Immature natural killer cell (primary cell): ENCODE results near the gene ZDHHC19. TPM values are rescaled to one million over a fixed set of nuclear protein-coding genes. Genes with fewer than 3 reads are reported as not detected.
"Not testable (repeated sequence)": the region's sequence is repeated elsewhere in the genome, so short reads cannot be mapped to it uniquely, and the experiment has no call there.

Source experiments
- DNase-seq, 3 donors: peaks; one replicate each; pipeline ENCODE4 v3.0.0; 2022; ENCODE audit warnings: mixed read lengths in 1 of 3
- H3K27ac Mint-ChIP-seq, 6 donors: one replicate each; pipeline ENCODE4 v1.8.0; 2020; ENCODE audit warnings: mixed read lengths in 6 of 6, mild to moderate bottlenecking in 5 of 6, inconsistent platforms in 4 of 6, moderate library complexity in 3 of 6
- H3K27me3 Mint-ChIP-seq, 3 donors: one replicate each; pipeline ENCODE4 v1.8.0; 2020 to 2021; ENCODE audit warnings: low read depth in 3 of 3, mild to moderate bottlenecking in 3 of 3, mixed read lengths in 3 of 3, moderate library complexity in 3 of 3, inconsistent platforms in 1 of 3
- H3K36me3 Mint-ChIP-seq, 3 donors: one replicate each; pipeline ENCODE4 v1.8.0; 2020; ENCODE audit warnings: mixed read lengths in 3 of 3, inconsistent platforms in 2 of 3, mild to moderate bottlenecking in 2 of 3
- H3K4me1 Mint-ChIP-seq, 2 donors: one replicate each; pipeline ENCODE4 v1.8.0; 2020; ENCODE audit warnings: inconsistent platforms in 2 of 2, mild to moderate bottlenecking in 2 of 2, mixed read lengths in 2 of 2, moderate library complexity in 1 of 2
- H3K4me3 Mint-ChIP-seq, 5 donors: one replicate each; pipeline ENCODE4 v1.8.0; 2020; ENCODE audit warnings: mild to moderate bottlenecking in 5 of 5, mixed read lengths in 5 of 5, inconsistent platforms in 3 of 5, moderate library complexity in 3 of 5
- H3K9me3 Mint-ChIP-seq, 6 donors: one replicate each; pipeline ENCODE4 v1.8.0; 2020; ENCODE audit warnings: mild to moderate bottlenecking in 6 of 6, mixed read lengths in 6 of 6, inconsistent platforms in 4 of 6, moderate library complexity in 3 of 6
- polyA plus RNA-seq, 3 donors: library from polyadenylated mRNA; unstranded; fragments of 300-500 nt; fragmentation: Illumina TruSeq; gene quantifications; one replicate each; pipeline ENCODE4 v1.2.3, GENCODE V29; 2021

ZDHHC19 gene
- polyA plus RNA-seq, 3 donors from 2014 or later: not detected

DNA sequence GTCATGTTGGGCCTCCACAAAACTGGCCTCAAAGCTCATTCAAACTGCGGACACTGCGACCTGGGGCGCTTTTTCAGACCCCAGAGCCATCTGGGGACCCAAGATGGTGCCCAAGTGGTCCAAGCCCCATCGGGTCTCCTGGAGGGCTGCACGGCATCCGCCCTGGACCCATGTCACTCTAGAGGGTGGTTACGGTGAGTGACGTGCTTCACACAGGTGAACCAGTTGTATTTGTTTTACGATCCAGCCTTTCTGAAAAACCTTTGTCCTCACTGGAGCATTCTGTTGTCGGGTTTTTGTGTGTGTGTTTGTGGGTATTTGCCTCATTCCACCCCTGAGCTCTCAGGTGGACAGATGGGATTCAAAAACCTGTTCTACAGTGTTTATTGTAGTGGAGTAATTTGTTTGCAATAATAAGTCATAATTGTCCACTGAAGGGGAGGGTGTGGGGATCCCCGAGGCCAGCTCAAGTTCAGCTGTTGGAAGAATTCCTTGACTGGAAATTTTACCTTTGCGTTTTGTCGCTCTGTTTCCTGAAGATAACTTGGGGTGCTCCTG lies 7.0 kb upstream of the ZDHHC19 start:
- Mint-ChIP-seq H3K36me3 (no peaks in the 10 kb centered on the region), H3K4me1 (peaks cover 12 to 16% of the 10 kb centered on the region in 2 donors), H3K4me3 (no peak overlapping the region), H3K9me3 (no peaks in the 10 kb centered on the region), H3K27me3 (peaks cover 0 to 10% (median 4%) of the 10 kb centered on the region in 3 donors), H3K27ac (no peak overlapping the region)
- DNase-seq: no peak

DNA sequence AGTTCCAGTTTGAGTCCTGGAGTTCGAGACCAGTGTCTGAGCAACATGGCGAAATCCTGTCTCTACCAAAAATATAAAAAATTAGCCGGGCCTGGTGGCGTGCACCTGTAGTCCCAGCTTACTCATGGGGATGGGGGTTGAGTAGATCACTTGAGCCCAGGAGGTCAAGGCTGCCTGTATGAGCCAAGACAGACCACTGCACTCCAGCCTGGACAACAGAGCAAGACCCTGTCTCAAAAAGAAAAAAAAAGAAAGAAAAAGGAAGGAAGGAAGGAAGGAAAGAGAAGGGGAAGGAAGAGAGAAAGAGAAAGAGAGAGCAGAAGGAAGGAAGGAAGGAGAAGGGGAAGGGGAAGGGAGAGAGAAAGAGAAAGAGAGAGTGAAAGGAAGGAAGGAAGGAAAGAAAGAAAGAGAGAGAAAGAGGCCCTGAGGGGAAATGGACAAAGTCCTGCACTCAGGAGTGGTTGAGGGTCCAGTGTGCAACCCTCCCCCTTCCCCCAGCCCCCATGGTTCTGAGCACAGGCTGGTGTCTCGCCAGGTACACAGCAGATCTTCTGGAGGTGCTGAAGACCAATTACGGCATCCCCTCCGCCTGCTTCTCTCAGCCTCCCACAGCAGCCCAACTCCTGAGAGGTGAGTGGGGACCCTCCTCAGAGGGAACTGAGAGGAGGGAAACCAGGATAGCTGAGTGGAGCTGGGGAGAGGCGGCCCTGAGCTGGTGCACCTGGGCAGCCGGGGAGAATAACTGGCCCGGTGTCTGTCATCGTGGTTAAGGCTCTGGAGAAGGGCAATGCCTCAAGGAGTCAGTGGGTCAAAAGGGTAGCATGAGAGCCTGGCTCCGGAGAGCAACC lies 6.3 kb upstream of the ZDHHC19 start:
- Mint-ChIP-seq H3K4me1 (peaks cover 12 to 16% of the 10 kb centered on the region in 2 donors), H3K9me3 (no peaks in the 10 kb centered on the region), H3K4me3 (peak overlapping the region in 3 of 5 donors; percentile 15 to 36 (median 35)), H3K27ac (peak overlapping the region in 2 of 6 donors; percentile 13 to 42), H3K36me3 (no peaks in the 10 kb centered on the region), H3K27me3 (peaks cover 0 to 9% (median 4%) of the 10 kb centered on the region in 3 donors)
- DNase-seq: no peak

DNA sequence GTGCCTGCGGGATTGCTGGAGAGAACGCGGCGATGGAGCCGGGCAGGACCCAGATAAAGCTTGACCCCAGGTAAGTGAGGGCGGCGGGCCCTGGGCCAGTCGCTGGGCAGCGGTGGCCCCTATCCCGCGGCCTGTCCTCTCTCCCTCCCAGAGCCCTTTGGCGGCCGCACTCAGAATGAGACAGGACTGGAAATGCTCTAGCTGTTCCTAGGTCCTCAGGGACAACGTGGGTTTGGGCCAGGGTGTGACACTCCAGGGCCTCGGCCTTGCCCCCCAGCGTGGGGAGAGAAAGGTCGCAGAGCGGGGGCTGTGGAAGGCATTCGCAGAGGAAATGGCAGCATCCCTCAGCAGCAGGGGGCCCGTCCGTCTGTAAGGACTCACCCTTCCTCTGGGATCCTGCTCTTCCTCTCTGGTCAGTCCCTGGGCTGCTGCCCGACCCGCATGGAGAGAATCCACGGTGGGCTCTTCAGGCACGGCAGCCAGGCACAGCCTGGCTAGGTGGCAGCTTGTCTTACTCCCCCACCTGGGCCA lies 5.5 kb upstream of the ZDHHC19 start:
- no peaks in the 10 kb centered on the region for H3K36me3 Mint-ChIP-seq
- no peak overlapping the region for H3K4me3 Mint-ChIP-seq
- no peak for DNase-seq
- peaks cover 0 to 9% (median 4%) of the 10 kb centered on the region in 3 donors for H3K27me3 Mint-ChIP-seq
- H3K27ac Mint-ChIP-seq: no peak overlapping the region
- peaks cover 12 to 16% of the 10 kb centered on the region in 2 donors for H3K4me1 Mint-ChIP-seq
- H3K9me3 Mint-ChIP-seq: no peaks in the 10 kb centered on the region

DNA sequence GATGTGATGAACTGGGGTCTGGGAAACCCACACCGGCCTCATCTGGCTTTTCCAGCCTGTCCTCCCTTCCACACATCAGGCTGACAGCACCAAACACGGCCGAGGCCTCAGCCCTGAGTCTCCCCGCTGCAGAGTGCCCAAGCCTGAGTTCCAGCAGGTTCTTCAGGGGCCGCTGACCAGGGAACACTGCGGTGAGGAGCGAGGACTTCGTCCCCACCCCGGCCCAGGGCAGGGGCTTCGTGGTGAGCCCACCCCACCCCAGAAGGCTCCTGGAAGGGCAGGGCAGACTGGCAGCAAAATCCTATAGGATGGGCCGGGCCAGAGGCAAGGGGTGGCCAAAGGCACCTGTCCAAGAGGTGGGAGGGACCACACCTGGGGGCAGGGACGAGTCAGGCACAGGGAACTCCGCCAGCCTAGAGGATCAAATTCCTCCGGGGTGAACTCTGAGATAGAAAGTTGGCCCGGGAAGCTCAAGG lies 4.9 kb upstream of the ZDHHC19 start, which contains the start of gene SLC51A:
Gene SLC51A (plus strand): TSS at position 446 of the 476 bp plus-strand sequence. CDS start 179 bp downstream, outside the sequence.
- Mint-ChIP-seq H3K4me1 (peaks cover 12 to 16% of the 10 kb centered on the region in 2 donors), H3K27me3 (peaks cover 0 to 9% (median 4%) of the 10 kb centered on the region in 3 donors), H3K27ac (peak within 1 kb of the TSS in 2 of 6 donors; percentile 13 to 40), H3K4me3 (peak within 1 kb of the TSS in 1 of 5 donors; percentile 36), H3K9me3 (no peaks in the 10 kb centered on the region), H3K36me3 (no peaks in the 10 kb centered on the region)
- no peak for DNase-seq

DNA sequence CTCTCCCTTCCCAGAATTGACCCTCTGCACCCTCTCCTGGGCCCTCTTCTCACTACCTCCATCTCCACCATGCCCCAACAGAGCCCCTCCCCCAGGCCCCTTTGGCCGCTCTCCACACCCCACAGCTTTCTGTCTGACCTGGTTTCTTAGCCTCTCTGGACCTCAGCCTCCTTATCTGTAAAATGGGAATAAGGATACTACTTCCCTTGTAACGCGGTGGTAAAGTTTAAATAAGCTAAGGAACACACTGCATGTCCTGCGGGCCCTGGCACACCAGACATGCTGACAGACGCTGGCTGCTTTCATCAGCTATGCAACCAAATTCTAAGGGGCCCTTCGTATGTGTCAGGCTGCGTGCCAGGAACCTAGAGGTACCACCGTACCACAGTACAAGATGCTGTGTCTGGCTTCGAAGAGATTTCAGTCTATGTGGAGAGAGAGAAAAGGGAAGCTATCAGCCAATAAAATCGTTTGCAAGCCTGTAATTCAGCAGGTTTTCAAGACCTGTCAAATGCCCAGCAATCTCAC lies 4.4 kb upstream of the ZDHHC19 start:
- no peaks in the 10 kb centered on the region for H3K36me3 Mint-ChIP-seq
- DNase-seq: no peak
- H3K4me1 Mint-ChIP-seq: peaks cover 12 to 15% of the 10 kb centered on the region in 2 donors
- H3K4me3 Mint-ChIP-seq: no peak overlapping the region
- peaks cover 0 to 11% (median 4%) of the 10 kb centered on the region in 3 donors for H3K27me3 Mint-ChIP-seq
- no peaks in the 10 kb centered on the region for H3K9me3 Mint-ChIP-seq
- H3K27ac Mint-ChIP-seq: no peak overlapping the region

DNA sequence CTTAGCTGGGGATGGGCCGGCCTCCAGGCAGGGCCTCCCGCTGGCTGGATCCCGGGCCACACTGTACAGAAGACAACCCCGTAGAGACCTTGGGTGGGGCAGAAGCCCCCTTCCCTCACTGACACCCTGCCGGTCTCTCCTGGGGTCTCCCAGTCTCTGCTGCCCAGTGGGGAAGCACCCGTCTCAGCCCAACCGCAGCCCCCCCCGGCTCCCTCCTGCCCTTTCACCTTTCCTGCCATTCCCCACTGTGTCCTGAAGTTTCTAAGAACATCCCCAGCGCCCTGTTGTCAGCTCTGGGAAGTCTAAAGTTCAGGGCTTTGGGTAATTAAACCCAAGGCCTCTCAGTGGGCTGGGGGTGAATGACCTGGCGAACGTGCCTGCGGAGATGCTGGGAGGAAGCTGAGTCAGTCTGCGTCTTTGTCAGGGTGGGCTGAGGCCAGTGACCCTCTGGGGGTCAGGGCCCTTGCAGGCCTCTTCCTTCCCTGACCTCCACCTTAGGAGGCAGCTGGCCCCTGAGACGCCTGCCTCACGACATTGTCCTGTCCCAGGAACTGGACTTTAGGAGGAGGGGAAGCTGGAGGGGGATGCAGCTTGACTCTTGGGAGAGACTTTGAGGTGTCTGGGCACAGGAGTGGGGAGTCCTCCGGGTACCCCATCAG lies 3.7 kb upstream of the ZDHHC19 start:
- no peaks in the 10 kb centered on the region for H3K36me3 Mint-ChIP-seq
- no peak overlapping the region for H3K4me3 Mint-ChIP-seq
- H3K9me3 Mint-ChIP-seq: no peaks in the 10 kb centered on the region
- H3K27me3 Mint-ChIP-seq: peaks cover 0 to 11% (median 5%) of the 10 kb centered on the region in 3 donors
- H3K27ac Mint-ChIP-seq: no peak overlapping the region
- peaks cover 11% of the 10 kb centered on the region in 2 donors for H3K4me1 Mint-ChIP-seq
- no peak for DNase-seq

DNA sequence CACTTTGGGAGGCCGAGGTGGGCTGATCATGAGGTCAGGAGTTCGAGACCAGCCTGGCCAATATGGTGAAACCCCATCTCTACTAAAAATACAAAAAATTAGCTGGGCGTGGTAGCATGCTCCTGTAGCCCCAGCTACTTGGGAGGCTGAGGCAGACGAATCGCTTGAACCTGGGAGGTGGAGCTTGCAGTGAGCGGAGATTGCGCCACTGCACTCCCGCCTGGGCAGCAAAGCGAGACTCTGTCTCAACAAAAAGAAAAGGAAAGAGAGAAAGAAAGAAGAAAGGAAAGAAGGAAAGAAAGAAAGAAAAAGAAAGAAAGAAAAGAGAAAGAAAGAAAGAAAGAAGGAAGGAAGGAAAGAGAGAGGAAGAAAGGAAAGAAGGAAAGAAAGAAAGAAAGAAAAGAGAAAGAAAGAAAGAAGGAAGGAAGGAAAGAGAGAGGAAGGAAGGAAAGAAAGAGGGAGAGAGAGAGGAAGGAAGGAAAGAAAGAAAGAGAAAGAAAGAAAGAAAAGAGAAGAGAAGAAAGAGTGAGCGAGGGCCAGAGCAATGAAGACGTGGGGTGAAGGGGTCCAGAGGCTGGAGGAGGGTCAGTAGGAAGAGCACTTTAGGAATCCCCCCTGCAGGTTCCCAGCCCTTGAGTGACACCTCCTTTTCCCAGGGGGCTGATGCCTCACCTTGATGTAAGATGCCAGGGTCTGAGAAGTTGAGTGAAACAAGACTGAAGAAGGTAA lies 1.1 kb downstream of the ZDHHC19 start:
- not testable (repeated sequence) for H3K36me3 Mint-ChIP-seq, H3K4me3 Mint-ChIP-seq, H3K4me1 Mint-ChIP-seq, DNase-seq, H3K27me3 Mint-ChIP-seq, H3K9me3 Mint-ChIP-seq, H3K27ac Mint-ChIP-seq

DNA sequence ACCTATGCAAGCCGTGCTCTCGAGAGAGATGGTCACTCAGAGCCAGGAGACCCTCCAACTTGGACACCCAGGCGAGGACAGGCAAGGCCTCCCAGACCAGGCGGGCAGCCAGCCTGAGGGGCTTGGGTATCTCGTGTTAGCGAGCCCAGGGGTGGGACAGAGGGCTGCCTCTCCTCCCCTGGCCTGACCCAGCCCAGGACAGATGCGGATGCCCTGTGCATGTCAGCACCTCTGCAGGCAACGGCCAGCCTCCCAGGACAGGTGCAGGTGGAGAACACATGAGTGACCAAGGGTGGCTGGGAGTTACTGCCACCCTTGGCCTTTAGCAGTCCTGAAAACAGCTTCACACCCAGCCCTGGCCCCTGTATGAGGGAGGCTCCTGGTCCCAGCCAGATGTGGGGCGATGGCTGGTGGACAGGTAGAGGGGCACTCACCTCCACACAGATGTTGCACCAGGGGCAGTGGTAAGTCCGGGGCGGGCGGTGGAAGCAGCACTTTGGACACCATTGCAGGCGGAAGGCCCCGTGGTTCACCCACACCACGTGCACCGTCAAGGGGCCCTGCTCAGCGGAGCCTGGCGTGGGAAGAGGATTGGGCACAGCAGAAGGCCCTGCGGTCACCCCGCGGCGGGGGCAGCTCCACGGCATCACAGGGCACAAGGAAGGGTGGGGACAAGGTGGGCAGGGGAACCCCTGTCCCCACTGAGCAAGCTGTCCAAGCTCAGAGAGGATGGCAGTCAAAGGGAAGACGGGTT lies 2.1 kb downstream of the ZDHHC19 start:
- Mint-ChIP-seq H3K27me3 (peaks cover 0 to 5% (median 4%) of the 10 kb centered on the region in 3 donors), H3K4me1 (peaks cover 5 to 9% of the 10 kb centered on the region in 2 donors), H3K4me3 (peak overlapping the region in 3 of 5 donors; percentile 60 to 82 (median 63)), H3K36me3 (no peaks in the 10 kb centered on the region), H3K27ac (peak overlapping the region in 1 of 6 donors; percentile 40), H3K9me3 (no peaks in the 10 kb centered on the region)
- DNase-seq: no peak

DNA sequence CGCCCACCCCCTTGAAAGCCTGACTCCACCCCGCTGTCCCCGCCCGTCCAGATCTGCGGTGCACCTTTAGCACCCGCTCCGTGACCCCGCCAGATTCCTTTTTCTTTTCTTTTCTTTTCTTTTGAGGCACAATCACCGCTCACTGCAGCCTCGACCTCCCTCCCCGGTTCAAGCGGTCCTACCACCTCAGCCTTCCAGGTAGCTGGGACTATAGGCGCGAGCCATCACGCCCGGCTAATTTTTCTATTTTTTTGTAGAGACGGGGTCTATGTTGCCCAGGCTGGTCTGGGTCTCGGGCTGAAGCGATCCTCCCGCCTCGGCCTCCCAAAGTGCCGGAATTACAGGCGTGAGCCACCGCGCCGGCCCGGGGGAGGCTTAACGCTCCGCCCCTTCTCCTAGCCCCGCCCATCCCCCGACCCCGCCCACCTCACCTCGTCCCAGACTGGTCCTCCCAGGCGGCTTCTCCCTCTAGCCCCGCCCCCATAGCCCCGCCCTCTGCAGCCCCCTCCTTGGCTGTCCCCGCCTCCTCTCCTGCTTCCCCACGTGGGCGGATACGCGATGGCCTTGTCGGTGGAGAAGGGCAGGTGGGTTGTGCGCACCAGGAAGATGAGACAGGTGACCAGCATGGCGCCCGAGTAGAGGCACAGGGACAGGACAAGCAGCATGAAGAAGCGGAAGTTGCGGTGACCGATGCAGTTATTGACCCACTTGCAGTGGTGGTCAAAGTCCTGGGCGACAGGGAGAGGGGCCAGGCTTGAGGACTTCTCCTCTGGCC lies 3.2 kb downstream of the ZDHHC19 start:
- H3K27ac Mint-ChIP-seq: peak overlapping the region in 4 of 6 donors; percentile 31 to 55 (median 38)
- H3K4me3 Mint-ChIP-seq: peak overlapping the region; percentile 72 to 87 (median 80)
- no peaks in the 10 kb centered on the region for H3K9me3 Mint-ChIP-seq
- H3K36me3 Mint-ChIP-seq: no peaks in the 10 kb centered on the region
- DNase-seq: peak; percentile 44 to 62 (median 58)
- H3K4me1 Mint-ChIP-seq: peaks cover 5 to 9% of the 10 kb centered on the region in 2 donors
- H3K27me3 Mint-ChIP-seq: peaks cover 2 to 7% (median 4%) of the 10 kb centered on the region in 3 donors

DNA sequence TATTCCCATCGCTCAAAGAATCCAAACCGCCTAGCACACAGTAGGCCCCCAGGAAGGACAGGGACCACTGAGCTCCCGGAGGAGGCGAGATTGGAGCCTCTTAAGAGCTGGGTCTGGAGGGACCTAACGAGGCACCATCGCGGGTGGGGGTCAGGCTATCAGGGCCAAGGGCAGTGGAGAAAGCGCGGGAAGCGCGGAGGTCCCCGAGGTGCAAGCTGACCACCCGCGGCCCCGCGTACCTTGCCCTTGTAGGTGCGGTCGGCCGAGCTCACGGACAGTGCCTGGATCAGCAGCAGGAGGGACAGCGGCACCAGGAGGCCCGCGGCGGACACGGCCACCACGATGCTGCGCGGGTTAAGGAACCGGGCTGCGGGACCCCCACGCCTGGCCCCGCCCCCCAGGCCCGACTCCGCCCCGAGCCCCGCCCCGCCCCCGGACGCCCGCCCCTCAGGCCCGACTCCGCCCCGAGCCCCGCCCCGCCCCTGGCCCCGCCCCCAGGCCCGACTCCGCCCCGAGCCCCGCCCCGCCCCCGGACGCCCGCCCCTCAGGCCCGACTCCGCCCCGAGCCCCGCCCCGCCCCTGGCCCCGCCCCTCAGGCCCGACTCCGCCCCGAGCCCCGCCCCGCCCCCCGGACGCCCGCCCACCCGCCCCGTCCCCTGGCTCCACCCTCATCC lies 3.9 kb downstream of the ZDHHC19 start:
- DNase-seq: peak; percentile 25 to 26 (median 26)
- H3K9me3 Mint-ChIP-seq: no peaks in the 10 kb centered on the region
- peak overlapping the region in 2 of 6 donors; percentile 30 to 62 for H3K27ac Mint-ChIP-seq
- H3K4me1 Mint-ChIP-seq: peaks cover 11 to 13% of the 10 kb centered on the region in 2 donors
- peak overlapping the region; percentile 72 to 87 (median 80) for H3K4me3 Mint-ChIP-seq
- H3K36me3 Mint-ChIP-seq: no peaks in the 10 kb centered on the region
- peaks cover 2 to 7% (median 4%) of the 10 kb centered on the region in 3 donors for H3K27me3 Mint-ChIP-seq

DNA sequence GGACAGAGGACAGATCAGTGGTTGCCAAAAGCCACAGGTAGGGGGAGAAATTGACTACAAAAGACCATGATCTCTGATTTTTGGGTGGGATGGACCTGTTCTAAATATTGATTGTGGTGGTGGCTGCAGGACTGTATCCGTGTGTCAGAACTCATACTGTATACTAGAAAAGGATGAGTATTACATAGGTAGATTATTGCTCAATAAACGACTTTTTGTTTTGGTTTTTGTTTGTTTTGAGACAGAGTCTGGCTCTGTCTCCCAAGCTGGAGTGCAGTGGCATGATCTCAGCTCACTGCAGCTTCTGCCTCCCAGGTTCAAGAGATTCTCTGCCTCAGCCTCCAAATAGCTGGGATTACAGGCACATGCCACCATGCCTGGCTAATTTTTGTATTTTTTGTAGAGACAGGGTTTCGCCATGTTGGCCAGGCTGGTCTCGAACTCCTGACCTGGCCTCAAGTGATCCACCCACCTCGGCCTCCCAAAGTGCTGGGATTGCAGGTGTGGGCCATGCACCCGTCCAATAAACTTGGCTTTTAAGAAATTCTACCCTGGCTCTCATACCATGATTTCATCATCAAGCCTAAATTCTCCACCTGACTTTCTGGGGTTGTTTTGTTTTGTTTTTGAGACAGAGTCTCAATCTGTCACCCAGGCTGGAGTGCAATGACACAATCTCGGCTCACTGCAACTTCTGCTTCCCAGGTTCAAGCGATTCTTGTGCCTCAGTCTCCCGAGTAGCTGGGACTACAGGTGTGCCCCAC lies 5.6 kb downstream of the ZDHHC19 start:
- H3K36me3 Mint-ChIP-seq, H3K9me3 Mint-ChIP-seq, DNase-seq, H3K27me3 Mint-ChIP-seq: not testable (repeated sequence)
- H3K27ac Mint-ChIP-seq: peak overlapping the region in 1 of 6 donors; percentile 33
- H3K4me3 Mint-ChIP-seq: peak overlapping the region in 1 of 5 donors; percentile 23
- peaks cover 11 to 14% of the 10 kb centered on the region in 2 donors for H3K4me1 Mint-ChIP-seq
